Bronchial epithelial cell (primary cell): Measurements from ENCODE around the gene ARL14EP. TPM values are rescaled to one million over a fixed set of nuclear protein-coding genes. Genes with fewer than 3 reads are reported as not detected.

Experiments used
- total RNA-seq: library from RNA; depleted of rRNA; stranded (reverse); fragments of >200 nt; gene quantifications from 2 replicates; pipeline ENCODE4 v1.2.1, GENCODE V29; 2014

The ARL14EP gene
- total RNA-seq, 1 donor from 2014 or later: 19.2 TPM

Other genes with a start within 250 kb of the ARL14EP start
- gene FSHB, start 92.1 kb upstream of the ARL14EP start, total RNA-seq: not detected in 2 replicates